ENCODE results near the gene SLC1A2.

Gene SLC1A2

DNA sequence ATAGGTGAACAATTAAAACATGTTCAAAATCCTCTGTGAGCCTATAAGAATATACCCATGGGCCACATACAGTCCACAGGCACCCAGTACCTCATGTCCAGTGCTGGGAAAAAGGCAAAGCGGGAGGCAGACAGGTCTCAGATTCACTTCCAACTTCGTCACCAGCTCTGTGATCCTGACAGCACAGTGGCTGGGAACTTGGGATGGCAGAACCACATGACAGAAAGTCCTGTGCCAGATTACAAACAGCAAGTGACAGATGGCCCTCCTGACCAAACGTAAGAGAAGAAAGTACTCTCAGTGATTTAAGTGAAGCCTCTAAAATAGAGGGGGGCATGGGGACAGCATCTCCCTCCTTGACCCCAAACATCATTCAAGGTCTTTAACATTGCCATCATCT, 5.8 kb downstream of the SLC1A2 start:
- no peak for DNase-seq (ENCODE audit: low read depth)

DNA sequence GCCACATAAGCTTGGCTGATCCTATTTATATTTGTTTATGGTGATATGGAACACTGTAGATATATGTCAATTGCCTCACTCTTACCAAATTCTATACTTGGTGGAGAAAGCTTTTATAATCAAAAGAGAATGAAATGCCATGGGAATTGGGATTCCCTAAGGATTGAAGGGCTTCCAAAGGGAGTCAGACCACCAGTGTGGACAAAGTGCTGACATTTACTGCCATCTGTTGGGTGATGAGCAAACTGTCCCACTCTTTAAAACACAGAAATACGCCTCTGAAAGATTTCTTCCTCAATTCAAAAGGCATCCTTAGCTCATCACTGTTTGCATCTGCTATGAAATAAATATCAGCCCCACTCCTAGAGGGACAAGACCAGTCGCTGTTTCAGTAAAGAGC, 7.1 kb downstream of the SLC1A2 start:
- no peak for DNase-seq (ENCODE audit: low read depth)

DNA sequence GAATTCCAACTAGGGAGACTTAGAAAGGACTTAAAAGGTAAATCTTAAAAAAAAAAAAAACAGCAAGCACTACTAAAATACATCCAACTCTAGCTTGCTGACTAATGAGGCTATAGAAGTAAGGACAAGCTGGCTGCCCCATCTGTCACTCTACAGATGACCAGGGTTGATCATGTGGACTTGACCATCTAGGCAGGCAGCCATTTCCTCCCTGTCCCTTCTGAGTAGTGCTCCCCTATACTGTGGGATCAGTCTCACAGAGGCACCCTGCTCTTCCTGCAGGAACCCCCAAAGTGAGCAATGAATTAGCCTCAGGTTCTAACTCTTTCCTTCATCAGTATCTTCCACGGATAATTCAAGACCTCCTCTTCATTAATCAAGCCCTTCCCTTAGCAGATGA, 12.3 kb downstream of the SLC1A2 start:
- DNase-seq (ENCODE audit: low read depth): no peak

DNA sequence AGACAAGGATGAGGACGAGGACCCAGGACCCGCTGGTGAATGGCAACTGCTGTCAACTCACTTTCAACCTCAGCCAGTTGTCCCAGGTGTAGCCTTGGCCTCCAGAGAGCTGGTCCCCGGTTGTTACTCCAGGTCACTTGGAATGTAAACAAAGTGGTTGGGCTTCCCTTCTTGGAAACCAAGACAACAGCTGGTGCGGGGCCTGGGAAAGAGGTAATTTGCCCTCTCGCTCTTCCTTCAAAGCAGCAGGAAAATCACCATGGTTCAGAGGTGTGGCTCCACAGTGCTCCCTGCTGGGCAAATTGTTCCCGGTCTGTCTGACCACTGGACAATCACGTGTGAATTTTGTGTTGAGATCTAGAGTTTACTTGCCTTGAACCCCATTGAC, 15.0 kb downstream of the SLC1A2 start:
- peak; percentile 28 for DNase-seq (ENCODE audit: low read depth)

DNA sequence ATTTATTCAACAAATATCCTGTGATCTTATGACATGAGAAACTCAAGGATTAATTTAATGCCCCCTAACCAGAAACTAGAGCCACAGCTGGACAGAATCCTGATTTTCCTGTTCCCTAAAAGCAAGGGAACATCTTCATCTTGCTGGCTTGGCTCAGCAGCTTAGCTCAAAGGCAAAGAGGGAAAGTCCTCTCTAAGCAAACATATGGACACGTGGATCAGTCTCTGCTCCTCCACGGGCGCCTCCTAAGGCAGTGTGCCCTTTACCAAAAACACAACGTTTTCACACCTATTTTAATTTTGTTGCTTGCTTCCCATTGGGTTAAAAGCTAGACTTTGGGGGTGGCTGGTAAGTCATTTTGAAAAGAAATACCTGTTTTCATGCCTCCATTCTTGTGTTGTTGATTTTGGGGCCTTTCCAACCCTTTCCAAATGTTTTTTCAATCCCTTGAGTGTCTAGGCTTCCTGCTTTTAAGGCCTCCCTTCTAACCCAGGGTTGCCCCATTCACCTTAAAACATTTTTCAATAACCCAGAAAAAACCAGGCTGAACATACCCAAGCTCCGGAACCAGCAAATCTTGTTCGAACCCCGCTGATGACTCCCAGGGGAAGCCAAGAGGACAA, 15.5 kb downstream of the SLC1A2 start:
- no peak for DNase-seq (ENCODE audit: low read depth)

DNA sequence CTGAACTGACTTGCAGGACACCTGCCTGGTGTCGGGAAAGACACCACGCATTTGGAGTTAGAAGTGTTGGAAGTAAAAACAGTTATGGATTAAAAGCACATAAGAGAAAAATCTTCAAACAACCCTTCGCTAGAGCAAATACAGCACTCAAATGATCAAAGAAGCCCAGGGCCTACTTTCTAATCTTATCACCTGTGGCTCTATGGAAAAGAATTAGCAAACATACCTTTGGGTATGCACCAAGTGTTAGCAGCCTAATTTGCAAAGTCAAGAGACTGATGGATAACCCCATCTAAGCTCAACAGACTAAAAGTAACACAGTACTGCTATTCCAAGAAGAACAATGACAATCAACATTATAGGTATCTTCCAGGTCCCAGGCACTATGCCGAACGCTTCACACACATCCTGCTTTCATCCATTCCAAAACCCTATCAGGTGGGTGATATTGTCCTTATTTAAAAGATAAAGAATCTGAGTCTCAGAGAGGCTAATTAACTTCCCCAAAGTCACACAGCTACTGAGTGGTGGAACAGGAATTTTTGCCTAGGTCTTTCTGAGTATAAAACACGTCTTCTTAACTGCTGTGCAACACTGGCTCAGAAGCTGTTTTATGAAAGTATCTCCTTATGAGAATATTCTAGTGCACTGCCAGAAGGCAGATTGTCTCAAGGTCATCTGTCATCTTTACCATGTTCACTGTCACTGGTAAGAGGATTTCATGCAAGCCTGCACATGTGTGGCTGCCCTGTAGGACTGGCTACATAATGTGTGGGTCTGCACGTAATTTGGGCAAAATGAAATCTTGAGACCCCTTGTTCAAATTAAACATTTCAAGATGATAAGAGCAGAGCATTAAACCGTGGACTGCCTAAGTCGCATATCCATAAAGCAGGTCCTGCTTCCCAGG, 16.4 kb downstream of the SLC1A2 start:
- DNase-seq (ENCODE audit: low read depth): no peak

DNA sequence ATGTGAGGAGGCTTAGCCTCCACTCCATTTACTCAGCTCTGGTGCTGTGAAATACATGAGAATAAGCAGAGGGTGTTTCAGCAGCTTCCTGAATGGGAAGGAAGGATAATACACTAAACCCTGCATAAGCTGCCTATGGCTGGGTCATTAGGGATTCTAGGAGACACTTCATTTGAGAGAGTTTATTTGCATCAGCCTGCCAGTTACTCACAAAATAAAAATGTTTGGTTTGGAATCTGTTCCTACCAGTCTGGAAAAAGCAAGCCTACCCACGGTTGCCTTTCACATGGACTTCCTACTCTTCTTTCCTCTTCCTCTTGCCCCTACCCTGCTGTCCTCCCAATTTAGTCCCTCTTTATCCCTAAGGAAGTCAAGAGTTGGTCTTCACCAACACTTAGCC, 20.5 kb downstream of the SLC1A2 start:
- no peak for DNase-seq (ENCODE audit: low read depth)

DNA sequence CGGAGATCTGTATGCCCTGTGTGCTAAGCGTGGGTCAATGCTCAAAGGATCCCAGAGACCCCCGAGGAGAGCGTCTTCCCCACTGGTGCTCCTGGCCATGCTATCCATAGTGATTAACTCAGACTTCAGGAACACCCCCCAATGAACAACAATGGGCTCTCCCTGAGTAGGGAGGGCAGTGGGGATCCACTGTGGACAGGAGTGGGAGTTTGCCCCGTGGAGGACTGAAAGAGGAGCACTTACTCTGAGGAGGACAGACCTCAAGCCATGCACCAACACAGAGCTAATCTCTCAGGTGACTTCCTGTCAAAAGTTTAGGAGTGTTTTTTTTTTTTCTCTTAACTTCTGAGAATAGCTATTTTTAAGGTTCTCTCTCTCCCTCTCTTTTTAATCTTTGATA, 24.4 kb downstream of the SLC1A2 start:
- DNase-seq (ENCODE audit: low read depth): no peak

DNA sequence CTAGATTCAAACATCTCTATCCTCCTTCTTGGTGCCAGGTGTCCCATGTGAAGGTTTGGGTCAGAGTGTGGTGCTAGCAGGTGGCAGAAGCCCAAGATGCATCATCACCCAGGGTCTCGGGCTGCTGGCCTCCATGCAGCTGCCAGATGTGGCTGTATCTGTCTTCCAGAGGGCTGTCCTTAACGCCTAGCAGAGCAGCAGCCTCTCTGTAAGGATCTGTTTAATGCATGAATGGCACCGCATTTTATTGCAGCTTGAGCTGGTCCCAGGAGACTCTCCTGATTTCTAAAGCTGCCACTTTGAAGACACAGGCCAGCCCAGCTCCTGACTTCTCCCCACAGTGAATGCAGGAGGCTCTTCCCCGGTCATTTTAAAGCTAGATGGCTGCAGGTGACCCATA, 26.3 kb downstream of the SLC1A2 start:
- DNase-seq (ENCODE audit: low read depth): no peak

DNA sequence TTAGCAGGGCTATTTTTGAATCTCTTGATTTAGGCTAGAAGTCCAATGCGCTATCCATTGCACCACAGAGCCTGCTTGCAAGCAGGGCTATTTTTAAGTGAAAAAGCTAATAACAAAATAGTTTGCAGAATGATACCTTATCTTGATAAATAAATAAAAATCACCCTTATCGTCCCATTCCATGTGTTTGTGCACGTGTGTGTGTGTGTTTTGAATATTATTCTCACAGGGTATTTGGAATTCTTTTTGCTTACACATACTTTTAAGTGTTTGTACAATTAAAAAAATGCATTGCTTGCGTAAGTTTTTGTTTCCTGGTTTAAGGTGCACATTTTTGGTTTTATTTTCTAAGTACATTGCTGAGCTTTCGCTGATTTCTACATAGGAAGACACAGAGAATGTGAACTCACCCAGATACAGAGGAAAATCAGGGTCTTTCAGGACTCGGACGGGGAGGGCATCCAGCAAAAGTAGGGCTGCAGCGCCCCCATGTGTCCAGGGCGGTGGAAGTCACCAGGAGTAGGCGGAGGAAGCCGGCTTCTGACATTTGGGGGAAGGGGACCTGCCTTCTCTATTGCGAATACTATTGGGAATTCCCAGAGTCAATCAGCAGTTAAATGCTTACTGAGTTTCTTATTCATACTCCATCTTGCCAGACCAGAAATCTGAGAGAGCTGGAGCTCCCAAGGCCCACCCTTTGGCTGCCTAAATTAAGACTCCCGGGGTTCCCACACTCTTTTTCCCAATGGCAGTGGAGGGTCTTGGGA, 27.3 kb downstream of the SLC1A2 start:
- peak; percentile 71 for DNase-seq (ENCODE audit: low read depth)

DNA sequence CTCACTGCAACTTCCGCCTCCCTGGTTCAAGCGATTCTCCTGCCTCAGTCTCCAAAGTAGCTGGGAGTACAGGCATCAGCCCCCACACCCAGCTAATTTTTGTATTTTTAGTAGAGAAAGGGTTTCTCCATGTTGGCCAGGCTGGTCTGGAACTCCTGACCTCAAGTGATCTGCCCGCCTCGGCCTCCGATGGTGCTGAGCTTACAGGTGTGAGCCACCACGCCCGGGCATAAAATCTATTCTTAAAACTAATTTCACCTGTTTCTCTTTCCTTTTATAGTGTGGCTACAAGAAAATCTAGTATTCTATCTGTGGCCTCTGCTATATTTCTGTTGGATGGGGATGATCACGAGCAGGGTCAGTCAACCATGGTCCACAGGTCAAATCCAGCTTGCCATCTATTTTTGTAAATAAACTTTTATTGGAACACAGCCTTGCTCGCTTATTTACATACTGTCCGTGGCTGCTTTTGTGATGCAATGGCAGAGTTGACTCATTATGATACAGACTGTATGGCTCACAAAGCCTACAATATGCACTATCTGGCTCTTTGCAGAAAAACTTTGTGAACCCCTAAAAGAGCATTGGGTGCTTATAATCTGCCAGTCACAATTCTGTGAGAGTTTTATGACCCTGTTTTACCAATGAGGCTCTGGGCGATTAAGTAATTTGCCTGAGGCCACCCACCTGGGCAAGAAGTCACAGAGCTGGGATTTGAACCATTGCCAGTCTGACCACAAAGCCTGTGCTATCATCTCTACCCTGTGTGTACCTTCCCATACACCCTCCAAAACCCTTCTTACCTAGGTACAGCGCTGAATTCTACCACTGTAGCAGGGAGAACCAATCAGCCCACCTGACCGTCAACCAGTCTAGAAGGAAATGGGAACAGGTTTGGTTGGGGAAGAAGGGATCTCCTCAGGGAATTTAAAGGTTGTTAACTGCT, 28.3 kb downstream of the SLC1A2 start:
- peak; percentile 82 for DNase-seq (ENCODE audit: low read depth)

DNA sequence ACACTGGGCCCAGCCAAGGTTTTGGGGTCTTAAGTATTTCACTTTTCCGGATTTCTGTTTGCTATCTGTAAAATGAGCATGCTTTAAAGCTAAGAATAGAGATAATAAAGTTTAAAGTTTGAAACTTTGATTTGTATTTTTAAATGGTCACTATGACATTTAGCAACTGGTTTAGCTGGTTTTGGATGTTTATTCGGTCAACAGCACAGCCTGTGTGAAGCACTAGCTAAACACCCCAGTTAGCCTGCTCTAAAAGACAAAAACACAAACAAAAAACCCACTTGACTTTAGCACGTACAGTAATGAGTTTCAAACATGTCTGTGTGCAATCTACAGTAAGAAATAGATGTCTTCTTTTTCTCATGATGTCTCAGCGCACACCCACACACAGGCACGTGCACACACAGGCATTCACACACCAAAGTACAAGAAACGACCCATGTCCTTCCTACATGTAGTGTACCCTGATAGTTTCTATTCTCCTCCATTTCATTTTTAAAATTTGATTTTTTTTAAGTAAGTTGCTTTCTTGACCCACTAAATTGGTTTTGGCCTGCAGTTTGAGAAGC, 29.4 kb downstream of the SLC1A2 start:
- DNase-seq (ENCODE audit: low read depth): no peak

DNA sequence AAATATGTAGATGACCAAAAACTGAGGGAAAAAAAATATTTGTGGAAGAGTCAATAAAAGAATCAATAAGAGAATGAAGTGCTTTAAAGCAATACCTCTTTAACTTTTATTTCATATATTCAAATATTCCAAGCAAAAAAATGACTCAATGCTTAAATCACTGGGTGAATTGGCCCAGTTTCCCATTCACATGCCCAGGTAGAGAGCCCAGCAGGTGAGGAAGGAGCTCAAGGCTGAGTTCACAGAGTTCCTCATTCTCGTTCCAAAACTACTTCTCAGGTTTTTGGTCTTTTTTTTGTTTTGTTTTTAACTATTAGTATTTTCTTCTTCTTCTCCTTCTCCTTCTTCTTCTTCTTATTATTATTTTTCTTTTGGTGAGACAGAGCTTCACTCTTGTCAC, 30.2 kb downstream of the SLC1A2 start:
- DNase-seq (ENCODE audit: low read depth): no peak

DNA sequence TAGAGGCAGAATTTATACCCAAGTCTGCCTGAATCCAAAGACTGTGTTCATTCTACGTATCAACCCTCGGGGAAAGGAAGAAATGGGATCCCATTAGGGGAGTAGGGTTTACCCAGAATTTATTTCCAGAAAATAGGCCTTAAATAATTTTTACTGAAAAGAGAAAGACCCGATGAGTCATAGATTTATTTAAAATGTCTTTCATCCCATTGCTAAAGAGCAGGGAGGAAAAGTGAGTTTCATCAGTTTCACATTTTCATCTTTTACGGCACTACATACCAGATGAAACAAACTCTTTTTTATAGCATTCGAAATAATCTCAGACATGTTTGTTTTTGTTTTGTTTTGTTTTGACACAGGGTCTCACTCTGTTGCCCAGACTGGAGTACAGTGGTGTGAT, 31.3 kb downstream of the SLC1A2 start:
- DNase-seq (ENCODE audit: low read depth): no peak

DNA sequence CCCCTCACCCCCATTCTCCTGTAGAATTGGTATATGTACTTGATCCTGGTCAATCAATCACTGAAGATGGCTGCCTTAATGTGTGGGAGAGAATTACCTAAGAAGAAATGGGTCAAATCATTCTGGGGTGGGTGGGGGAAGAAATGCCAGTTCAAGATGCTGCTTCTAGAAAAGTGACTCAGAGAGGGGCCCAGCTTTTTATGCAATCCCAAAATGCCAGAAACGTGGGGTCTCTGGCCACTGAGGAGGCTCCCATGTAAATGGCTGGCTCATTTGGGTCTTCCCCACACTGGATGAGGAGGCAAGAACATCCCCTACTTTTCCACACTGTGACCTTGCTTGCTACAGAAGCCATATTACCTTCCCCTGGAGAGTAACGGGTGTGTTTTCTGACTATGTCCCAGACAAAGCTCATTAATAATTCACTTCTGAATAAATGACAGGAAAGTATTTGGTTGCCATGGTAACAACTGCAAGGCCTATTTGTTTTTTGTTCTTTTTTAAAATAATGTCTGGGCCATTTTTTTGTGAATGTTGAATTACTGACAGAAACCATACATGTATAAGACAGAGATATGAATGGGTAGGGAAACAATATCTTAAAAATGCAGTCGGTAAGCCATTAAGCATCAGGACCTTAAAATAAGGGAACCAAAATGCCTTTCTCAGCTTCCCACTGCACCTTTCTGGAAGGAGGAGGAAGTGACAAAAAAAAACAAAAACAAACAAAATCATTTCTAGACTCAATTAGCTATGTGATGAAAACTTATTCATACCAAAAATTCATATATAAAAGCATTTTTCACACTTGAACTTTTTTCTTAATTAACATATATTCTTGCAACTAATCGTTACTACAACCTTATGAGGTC, 32.0 kb downstream of the SLC1A2 start:
- DNase-seq (ENCODE audit: low read depth): no peak

DNA sequence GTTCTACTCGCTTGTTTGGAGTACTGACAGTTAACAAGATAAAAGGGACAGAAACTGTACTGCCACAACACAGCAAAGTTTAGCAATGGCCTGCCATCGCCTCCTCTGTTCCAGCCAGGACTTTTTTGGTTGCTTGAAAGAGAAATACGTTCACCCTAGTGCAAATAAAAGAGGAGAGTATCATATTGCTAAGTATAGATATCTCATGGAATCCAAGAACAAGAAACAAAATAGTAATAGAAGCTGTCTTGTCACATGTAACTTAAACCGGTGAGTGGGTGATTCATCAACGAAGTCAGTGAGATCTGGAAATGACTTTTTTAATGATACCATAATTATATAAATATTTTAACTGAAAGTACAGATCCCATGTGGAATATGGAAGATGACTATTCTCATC, 35.4 kb downstream of the SLC1A2 start:
- no peak for DNase-seq (ENCODE audit: low read depth)

DNA sequence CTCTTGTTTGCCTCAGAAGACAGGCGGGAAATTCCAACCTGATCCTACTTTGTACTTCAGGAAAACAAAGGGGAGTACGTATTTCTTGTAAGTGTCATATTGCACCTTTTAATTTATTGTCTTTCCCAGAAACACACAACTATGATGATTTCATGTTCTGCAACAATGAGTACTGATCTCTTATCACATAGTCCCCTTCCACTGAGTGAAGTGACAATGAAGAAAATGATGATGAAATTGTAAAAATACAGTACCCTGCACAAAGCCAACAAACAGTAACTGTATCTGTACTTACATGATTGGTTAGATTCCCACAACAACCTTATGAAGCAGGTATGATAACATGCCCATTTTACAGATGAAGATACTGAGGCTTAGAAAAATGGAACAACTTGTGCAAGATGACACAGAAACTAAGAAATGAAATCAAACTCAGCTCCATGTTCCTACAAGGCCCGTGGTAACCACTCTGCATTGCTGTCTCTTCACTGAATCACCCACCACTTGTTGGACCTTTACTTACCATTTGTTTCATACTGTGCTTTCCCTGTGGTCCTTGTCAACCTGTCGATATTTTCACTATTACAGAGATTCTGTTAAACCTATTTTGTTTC, 37.5 kb downstream of the SLC1A2 start:
- DNase-seq (ENCODE audit: low read depth): no peak

DNA sequence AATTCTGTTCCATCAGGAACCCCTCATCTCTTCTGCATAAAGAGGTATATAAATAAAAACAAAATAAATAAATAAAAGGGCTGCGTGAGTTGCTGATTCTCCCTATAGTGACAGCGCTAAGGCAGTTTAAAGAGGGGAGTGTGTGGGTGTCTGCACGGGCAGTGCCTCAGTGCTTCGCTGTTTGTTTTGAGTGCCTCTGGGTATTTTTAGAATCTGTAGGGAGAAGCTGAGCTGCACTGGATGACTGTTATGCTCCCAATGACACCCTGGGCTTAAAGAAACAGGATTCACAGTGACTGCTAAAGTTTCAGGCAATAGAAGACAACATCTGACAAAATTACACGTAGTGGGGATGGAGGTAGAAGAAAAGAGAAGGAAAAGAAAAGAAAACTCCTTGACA, 38.8 kb downstream of the SLC1A2 start:
- DNase-seq (ENCODE audit: low read depth): no peak

DNA sequence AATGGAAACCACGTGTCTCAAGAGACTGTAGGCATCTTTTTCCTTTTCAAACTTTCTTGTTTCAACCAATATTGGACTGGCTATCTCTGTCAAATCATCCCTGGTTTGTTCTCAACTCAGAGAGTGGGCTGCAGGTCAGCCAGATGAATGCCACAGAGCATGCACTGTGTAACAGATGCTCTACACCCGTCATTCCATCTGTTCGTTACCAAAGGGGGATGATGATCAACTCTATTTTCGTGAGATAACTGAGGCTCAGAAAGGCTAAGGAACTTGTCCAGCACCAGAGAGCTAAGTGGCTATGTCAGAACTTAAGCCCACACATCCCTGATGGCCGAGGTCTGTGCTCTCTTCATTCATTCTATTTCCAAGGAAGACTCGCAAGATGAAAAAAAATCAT, 42.1 kb downstream of the SLC1A2 start:
- DNase-seq (ENCODE audit: low read depth): no peak

DNA sequence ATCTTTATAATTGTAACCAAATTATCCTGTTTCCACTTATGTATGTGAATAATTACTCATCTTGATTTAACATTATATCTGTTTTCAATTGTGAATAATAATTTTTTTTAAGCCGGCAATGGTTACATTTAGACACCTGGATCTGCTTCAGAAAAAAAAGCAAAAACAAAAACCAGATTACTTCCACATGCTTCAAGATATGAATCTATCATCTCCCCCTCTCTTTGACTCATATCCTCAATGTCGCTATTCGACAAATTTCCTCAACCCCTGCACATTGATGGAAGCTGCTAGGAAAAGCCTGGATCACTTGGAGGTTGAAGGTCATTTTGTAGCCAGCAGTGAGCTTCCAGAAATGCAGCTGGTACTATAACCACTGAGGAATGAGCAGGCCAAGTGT, 42.7 kb downstream of the SLC1A2 start:
- DNase-seq (ENCODE audit: low read depth): no peak

Data from amniotic epithelial cell (primary cell).